HG03064 (cell line): ENCODE measurements around the gene CHRNA4.

Source experiments
- ATAC-seq: cut with Tn5 transposase; IDR thresholded peaks from one replicate; pipeline ENCODE4 v1.9.1; 2021; ENCODE audit warnings: low read depth; ENCODE audit not compliant: unreplicated experiment

The CHRNA4 gene

GRCh38 chr20:63297371-63297781 is 63.8 kb downstream of the CHRNA4 start:
- ATAC-seq, result no peak

GRCh38 chr20:63296531-63297299 is 64.4 kb downstream of the CHRNA4 start:
- no peak for ATAC-seq

GRCh38 chr20:63295846-63296245 is 65.3 kb downstream of the CHRNA4 start:
- ATAC-seq, result no peak

- ATAC-seq, result no peak
These were observed 65.7 kb downstream of the CHRNA4 start for GRCh38 chr20:63295422-63295821.

- no peak for ATAC-seq
These were observed 66.1 kb downstream of the CHRNA4 start for GRCh38 chr20:63295018-63295417.

- ATAC-seq, result no peak
These were observed 66.6 kb downstream of the CHRNA4 start for GRCh38 chr20:63294536-63294900.

GRCh38 chr20:63293871-63294535 is 67.1 kb downstream of the CHRNA4 start:
- ATAC-seq, result no peak

- no peak for ATAC-seq
These were observed 67.7 kb downstream of the CHRNA4 start for GRCh38 chr20:63293456-63293855.
